Esophagus squamous epithelium (tissue), 4 donors: ENCODE results near the gene CPSF4L.

Experiments
- CTCF ChIP-seq, 6 experiments: fragments of 450-650 bp in 4 of 6; fragments of 200-600 bp in 2 of 6; sonication (generic) in 2 of 6; IDR thresholded peaks; one replicate each; pipeline ENCODE4 v1.5.1; 2016 to 2019; ENCODE audit warnings: antibody characterized with exemption in 6 of 6, mild to moderate bottlenecking in 4 of 6, moderate library complexity in 4 of 6
- POLR2A ChIP-seq, 4 donors: fragments of 450-650 bp; IDR thresholded peaks; one replicate each; pipeline ENCODE4 v1.6.1; 2017; ENCODE audit warnings: antibody characterized with exemption in 4 of 4, mild to moderate bottlenecking in 4 of 4, moderate library complexity in 3 of 4

GRCh38 chr17:73251871-73252270 is 9.8 kb downstream of the CPSF4L start:
- TF ChIP-seq CTCF (IDR thresholded peaks at IDR 0.05) (no peak), POLR2A (IDR thresholded peaks at IDR 0.05) (no peak)
